HepG2 (cell line): Measurements from ENCODE around the gene RNF123. TPM values are rescaled to one million over a fixed set of nuclear protein-coding genes. Genes with fewer than 3 reads are reported as not detected.

Experiments
- ATF1 ChIP-seq: IDR thresholded peaks from 2 replicates; pipeline ENCODE4 v1.6.1; 2016; ENCODE audit warnings: mild to moderate bottlenecking, control low read depth
- DNMT3B ChIP-seq: conservative IDR thresholded peaks from 2 replicates; pipeline ENCODE4 v1.6.1; 2016; ENCODE audit warnings: missing biosample characterization, control low read depth
- GTF2F1 ChIP-seq: fragments of 150-350 bp; IDR thresholded peaks from 2 replicates; pipeline ENCODE4 v1.6.1; 2014; ENCODE audit warnings: low read length
- HDAC1 ChIP-seq: sonication (generic); formaldehyde crosslinking; IDR thresholded peaks from 2 replicates; pipeline ENCODE4 v1.5.1; 2020; ENCODE audit warnings: mild to moderate bottlenecking, missing genetic modification reagents
- NFE2L2 ChIP-seq: fragments of 150-350 bp; IDR thresholded peaks from 2 replicates; pipeline ENCODE4 v1.6.1; 2014; ENCODE audit warnings: low read length
- ZNF121 ChIP-seq: sonication (generic); formaldehyde crosslinking; IDR thresholded peaks from 2 replicates; pipeline ENCODE4 v1.5.0; 2020; ENCODE audit warnings: mild to moderate bottlenecking, missing genetic modification reagents
- polyA plus RNA-seq, 8 experiments: library from polyadenylated mRNA; depleted of rRNA in 3 of 8; stranded (reverse) in 7 of 8; unstranded in 1 of 8; fragments of >200 nt; fragmentation: Illumina TruSeq in 4 of 8; extraction: Trizol in 4 of 8; gene quantifications; 2 replicates each; pipeline versions ENCODE4 v1.2.1 to v1.2.3, GENCODE V29; 2011 to 2016; ENCODE audit warnings: low read depth in 4 of 8, missing spikeins in 1 of 8, mixed read lengths in 1 of 8; ENCODE audit not compliant: insufficient read depth in 1 of 8
- total RNA-seq, 5 experiments: library from RNA; depleted of rRNA; stranded (reverse); fragments of >200 nt; fragmentation: Illumina TruSeq; extraction: Trizol; gene quantifications; 2 replicates each; pipeline ENCODE4 v1.2.3, GENCODE V29; 2016; ENCODE audit warnings: low read depth in 1 of 5
- TF ChIP-seq, protein P1 (sequence below): sonication (generic); formaldehyde crosslinking; IDR thresholded peaks from 2 replicates; pipeline ENCODE4 v1.5.0; 2020; ENCODE audit warnings: mild to moderate bottlenecking, missing genetic modification reagents
- TF ChIP-seq, protein P2 (sequence below): sonication (generic); formaldehyde crosslinking; IDR thresholded peaks from 2 replicates; pipeline ENCODE4 v1.4.0; 2020; ENCODE audit warnings: missing genetic modification reagents
- TF ChIP-seq, protein P3 (sequence below): IDR thresholded peaks from 2 replicates; pipeline ENCODE4 v1.6.1; 2016; ENCODE audit warnings: control low read depth
- TF ChIP-seq, protein P4 (sequence below): sonication (generic); formaldehyde crosslinking; IDR thresholded peaks from 2 replicates; pipeline ENCODE4 v1.5.0; 2020; ENCODE audit warnings: missing genetic modification reagents, mild to moderate bottlenecking, borderline replicate concordance

Gene RNF123
- total and polyA plus RNA-seq, 2 of the 13 experiments (the other 11 are each of a cell fraction or from before 2014, with no cell fraction given) = 29.9 to 82.2 TPM

DNA sequence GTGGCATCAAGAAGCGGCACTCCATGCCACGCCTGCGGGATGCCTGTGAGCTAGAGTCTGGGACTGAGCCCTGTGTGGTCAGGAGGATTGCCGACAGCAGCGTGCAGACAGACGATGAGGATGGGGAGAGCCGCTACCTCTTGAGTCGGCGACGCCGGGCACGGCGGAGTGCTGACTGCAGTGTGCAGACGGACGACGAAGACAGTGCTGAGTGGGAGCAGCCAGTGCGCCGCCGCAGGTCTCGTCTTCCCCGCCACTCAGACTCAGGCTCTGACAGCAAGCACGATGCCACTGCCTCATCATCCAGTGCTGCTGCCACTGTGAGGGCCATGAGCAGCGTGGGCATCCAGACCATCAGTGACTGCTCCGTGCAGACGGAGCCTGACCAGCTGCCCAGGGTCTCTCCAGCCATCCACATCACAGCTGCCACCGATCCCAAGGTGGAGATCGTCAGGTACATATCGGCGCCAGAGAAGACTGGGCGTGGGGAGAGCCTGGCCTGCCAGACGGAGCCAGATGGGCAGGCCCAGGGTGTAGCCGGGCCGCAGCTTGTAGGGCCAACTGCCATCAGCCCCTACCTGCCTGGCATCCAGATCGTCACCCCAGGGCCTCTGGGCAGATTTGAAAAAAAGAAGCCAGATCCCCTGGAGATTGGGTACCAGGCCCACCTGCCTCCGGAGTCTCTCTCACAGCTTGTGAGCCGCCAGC, 32.0 kb upstream of the RNF123 start (continued):
- TF ChIP-seq, protein P1, sequence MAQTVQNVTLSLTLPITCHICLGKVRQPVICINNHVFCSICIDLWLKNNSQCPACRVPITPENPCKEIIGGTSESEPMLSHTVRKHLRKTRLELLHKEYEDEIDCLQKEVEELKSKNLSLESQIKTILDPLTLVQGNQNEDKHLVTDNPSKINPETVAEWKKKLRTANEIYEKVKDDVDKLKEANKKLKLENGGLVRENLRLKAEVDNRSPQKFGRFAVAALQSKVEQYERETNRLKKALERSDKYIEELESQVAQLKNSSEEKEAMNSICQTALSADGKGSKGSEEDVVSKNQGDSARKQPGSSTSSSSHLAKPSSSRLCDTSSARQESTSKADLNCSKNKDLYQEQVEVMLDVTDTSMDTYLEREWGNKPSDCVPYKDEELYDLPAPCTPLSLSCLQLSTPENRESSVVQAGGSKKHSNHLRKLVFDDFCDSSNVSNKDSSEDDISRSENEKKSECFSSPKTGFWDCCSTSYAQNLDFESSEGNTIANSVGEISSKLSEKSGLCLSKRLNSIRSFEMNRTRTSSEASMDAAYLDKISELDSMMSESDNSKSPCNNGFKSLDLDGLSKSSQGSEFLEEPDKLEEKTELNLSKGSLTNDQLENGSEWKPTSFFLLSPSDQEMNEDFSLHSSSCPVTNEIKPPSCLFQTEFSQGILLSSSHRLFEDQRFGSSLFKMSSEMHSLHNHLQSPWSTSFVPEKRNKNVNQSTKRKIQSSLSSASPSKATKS (CRISPR knock-in tag) = no peak
- TF ChIP-seq, protein P2, sequence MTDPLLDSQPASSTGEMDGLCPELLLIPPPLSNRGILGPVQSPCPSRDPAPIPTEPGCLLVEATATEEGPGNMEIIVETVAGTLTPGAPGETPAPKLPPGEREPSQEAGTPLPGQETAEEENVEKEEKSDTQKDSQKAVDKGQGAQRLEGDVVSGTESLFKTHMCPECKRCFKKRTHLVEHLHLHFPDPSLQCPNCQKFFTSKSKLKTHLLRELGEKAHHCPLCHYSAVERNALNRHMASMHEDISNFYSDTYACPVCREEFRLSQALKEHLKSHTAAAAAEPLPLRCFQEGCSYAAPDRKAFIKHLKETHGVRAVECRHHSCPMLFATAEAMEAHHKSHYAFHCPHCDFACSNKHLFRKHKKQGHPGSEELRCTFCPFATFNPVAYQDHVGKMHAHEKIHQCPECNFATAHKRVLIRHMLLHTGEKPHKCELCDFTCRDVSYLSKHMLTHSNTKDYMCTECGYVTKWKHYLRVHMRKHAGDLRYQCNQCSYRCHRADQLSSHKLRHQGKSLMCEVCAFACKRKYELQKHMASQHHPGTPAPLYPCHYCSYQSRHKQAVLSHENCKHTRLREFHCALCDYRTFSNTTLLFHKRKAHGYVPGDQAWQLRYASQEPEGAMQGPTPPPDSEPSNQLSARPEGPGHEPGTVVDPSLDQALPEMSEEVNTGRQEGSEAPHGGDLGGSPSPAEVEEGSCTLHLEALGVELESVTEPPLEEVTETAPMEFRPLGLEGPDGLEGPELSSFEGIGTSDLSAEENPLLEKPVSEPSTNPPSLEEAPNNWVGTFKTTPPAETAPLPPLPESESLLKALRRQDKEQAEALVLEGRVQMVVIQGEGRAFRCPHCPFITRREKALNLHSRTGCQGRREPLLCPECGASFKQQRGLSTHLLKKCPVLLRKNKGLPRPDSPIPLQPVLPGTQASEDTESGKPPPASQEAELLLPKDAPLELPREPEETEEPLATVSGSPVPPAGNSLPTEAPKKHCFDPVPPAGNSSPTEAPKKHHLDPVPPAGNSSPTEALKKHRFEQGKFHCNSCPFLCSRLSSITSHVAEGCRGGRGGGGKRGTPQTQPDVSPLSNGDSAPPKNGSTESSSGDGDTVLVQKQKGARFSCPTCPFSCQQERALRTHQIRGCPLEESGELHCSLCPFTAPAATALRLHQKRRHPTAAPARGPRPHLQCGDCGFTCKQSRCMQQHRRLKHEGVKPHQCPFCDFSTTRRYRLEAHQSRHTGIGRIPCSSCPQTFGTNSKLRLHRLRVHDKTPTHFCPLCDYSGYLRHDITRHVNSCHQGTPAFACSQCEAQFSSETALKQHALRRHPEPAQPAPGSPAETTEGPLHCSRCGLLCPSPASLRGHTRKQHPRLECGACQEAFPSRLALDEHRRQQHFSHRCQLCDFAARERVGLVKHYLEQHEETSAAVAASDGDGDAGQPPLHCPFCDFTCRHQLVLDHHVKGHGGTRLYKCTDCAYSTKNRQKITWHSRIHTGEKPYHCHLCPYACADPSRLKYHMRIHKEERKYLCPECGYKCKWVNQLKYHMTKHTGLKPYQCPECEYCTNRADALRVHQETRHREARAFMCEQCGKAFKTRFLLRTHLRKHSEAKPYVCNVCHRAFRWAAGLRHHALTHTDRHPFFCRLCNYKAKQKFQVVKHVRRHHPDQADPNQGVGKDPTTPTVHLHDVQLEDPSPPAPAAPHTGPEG (CRISPR knock-in tag) = no peak
- TF ChIP-seq NFE2L2 (no peak), DNMT3B (CRISPR knock-in tag) (no peak), GTF2F1 (no peak), HDAC1 (CRISPR knock-in tag) (no peak), ATF1 (CRISPR knock-in tag) (no peak), ZNF121 (CRISPR knock-in tag) (no peak)
- TF ChIP-seq, protein P3, sequence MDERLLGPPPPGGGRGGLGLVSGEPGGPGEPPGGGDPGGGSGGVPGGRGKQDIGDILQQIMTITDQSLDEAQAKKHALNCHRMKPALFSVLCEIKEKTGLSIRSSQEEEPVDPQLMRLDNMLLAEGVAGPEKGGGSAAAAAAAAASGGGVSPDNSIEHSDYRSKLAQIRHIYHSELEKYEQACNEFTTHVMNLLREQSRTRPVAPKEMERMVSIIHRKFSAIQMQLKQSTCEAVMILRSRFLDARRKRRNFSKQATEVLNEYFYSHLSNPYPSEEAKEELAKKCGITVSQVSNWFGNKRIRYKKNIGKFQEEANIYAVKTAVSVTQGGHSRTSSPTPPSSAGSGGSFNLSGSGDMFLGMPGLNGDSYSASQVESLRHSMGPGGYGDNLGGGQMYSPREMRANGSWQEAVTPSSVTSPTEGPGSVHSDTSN (CRISPR knock-in tag) = no peak
- TF ChIP-seq, protein P4, sequence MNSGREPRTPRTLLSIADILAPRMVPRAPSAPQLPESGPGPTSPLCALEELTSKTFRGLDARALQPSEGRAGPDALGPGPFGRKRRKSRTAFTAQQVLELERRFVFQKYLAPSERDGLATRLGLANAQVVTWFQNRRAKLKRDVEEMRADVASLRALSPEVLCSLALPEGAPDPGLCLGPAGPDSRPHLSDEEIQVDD (CRISPR knock-in tag) = no peak
